ENCODE results near the gene SOD3. TPM values are rescaled to one million over a fixed set of nuclear protein-coding genes. Genes with fewer than 3 reads are reported as not detected.

The SOD3 gene
- total RNA-seq, 1 experiment from 2014 or later, result 1.9 TPM

- DNase-seq (ENCODE audit: low spot score), result no peak
Measured at GRCh38 chr4:24840826-24841543, 45.6 kb downstream of the SOD3 start.

- no peak for DNase-seq (ENCODE audit: low spot score)
Measured at GRCh38 chr4:24842356-24842755, 47.0 kb downstream of the SOD3 start.

- DNase-seq (ENCODE audit: low spot score), result no peak
Measured at GRCh38 chr4:24843096-24843495, 47.7 kb downstream of the SOD3 start.

- no peak for DNase-seq (ENCODE audit: low spot score)
Measured at GRCh38 chr4:24845132-24845531, 49.8 kb downstream of the SOD3 start.

GRCh38 chr4:24845902-24846301, 50.5 kb downstream of the SOD3 start:
- DNase-seq (ENCODE audit: low spot score), result no peak

GRCh38 chr4:24846716-24847115, 51.3 kb downstream of the SOD3 start:
- DNase-seq (ENCODE audit: low spot score), result no peak

- no peak for DNase-seq (ENCODE audit: low spot score)
Measured at GRCh38 chr4:24849351-24849750, 54.0 kb downstream of the SOD3 start.

- DNase-seq (ENCODE audit: low spot score), result no peak
Measured at GRCh38 chr4:24849756-24850155, 54.4 kb downstream of the SOD3 start.

Other genes with a start within 250 kb of the SOD3 start
- gene DHX15, start 211.0 kb upstream of the SOD3 start, total RNA-seq (2014; rRNA removed; shearing (Covaris generic)), result 132 and 153 TPM in 2 replicates
- 2.7 and 2.8 TPM in 2 replicates for gene CCDC149, start 117.5 kb downstream of the SOD3 start, total RNA-seq (2014; rRNA removed; shearing (Covaris generic))
- gene LGI2, start 235.4 kb downstream of the SOD3 start, total RNA-seq (2014; rRNA removed; shearing (Covaris generic)), result 0.19 and 0.93 TPM in 2 replicates